MV-4-11 (cell line): ENCODE measurements around the gene NR4A1.

ENCODE experiments used
- DNase-seq: peaks from one replicate; lab custom pipeline; 2025; lab: John Stamatoyannopoulos, UW

Gene NR4A1

GRCh38 chr12:52097045-52097666 is 45.9 kb downstream of the NR4A1 start:
- DNase-seq: no peak

GRCh38 chr12:52104431-52105089 is 53.3 kb downstream of the NR4A1 start:
- peak; percentile 43 for DNase-seq
